HepG2 (cell line): ENCODE data around the gene ZSWIM5. TPM values are rescaled to one million over a fixed set of nuclear protein-coding genes. Genes with fewer than 3 reads are reported as not detected.

Source experiments
- ARID2 ChIP-seq: sonication (generic); formaldehyde crosslinking; IDR thresholded peaks from 2 replicates; pipeline ENCODE4 v1.8.1; 2022; ENCODE audit warnings: mild to moderate bottlenecking, missing genetic modification reagents, borderline replicate concordance
- CBX1 ChIP-seq: IDR thresholded peaks from one replicate; pipeline ENCODE4 v1.6.1; 2016; ENCODE audit warnings: antibody characterized with exemption, low read depth
- CERS6 ChIP-seq: sonication (generic); formaldehyde crosslinking; IDR thresholded peaks from 2 replicates; pipeline ENCODE4 v1.5.0; 2020; ENCODE audit warnings: missing genetic modification reagents
- CHCHD3 ChIP-seq: sonication (generic); formaldehyde crosslinking; IDR thresholded peaks from 2 replicates; pipeline ENCODE4 v1.8.0; 2022; ENCODE audit warnings: mild to moderate bottlenecking, missing genetic modification reagents, moderate library complexity
- MIER2 ChIP-seq: IDR thresholded peaks from 2 replicates; pipeline ENCODE4 v1.6.1; 2016; ENCODE audit warnings: missing biosample characterization, missing genetic modification reagents
- MZF1 ChIP-seq: sonication (generic); formaldehyde crosslinking; IDR thresholded peaks from 2 replicates; pipeline ENCODE4 v1.8.1; 2023; ENCODE audit warnings: mild to moderate bottlenecking, missing genetic modification reagents, borderline replicate concordance
- PHB2 ChIP-seq: fragments of 450-650 bp; IDR thresholded peaks from 2 replicates; pipeline ENCODE4 v1.6.1; 2018; ENCODE audit not compliant: partially characterized antibody
- RBM39 ChIP-seq: fragments of 200-400 bp; formaldehyde crosslinking; IDR thresholded peaks from one replicate; pipeline ENCODE4 v1.6.1; 2018; ENCODE audit warnings: antibody characterized with exemption, mild to moderate bottlenecking, low read depth, low read length; ENCODE audit not compliant: poor library complexity, severe bottlenecking
- SMAD9 ChIP-seq: sonication (generic); formaldehyde crosslinking; IDR thresholded peaks from 2 replicates; pipeline ENCODE4 v1.5.1; 2020; ENCODE audit warnings: mild to moderate bottlenecking, missing genetic modification reagents
- ZBTB40 ChIP-seq, 2 experiments: fragments of 450-650 bp in 1 of 2; sonication (generic) in 1 of 2; formaldehyde crosslinking in 1 of 2; IDR thresholded peaks; 2 replicates each; pipeline versions ENCODE4 v1.6.1 to v1.8.0; 2016 to 2022; ENCODE audit warnings: antibody characterized with exemption in 1 of 2, mild to moderate bottlenecking in 1 of 2, missing genetic modification reagents in 1 of 2
- ZFP91 ChIP-seq: sonication (generic); formaldehyde crosslinking; IDR thresholded peaks from 2 replicates; pipeline ENCODE4 v1.9.0; 2022; ENCODE audit warnings: missing genetic modification reagents, mild to moderate bottlenecking, borderline replicate concordance
- ZGPAT ChIP-seq: IDR thresholded peaks from 2 replicates; pipeline ENCODE4 v1.6.1; 2016; ENCODE audit warnings: mild to moderate bottlenecking
- ZNF430 ChIP-seq: sonication (generic); formaldehyde crosslinking; IDR thresholded peaks from 2 replicates; pipeline ENCODE4 v1.9.0; 2021; ENCODE audit warnings: mild to moderate bottlenecking, missing genetic modification reagents
- ZNF44 ChIP-seq: sonication (generic); formaldehyde crosslinking; IDR thresholded peaks from 2 replicates; pipeline ENCODE4 v1.5.1; 2020; ENCODE audit warnings: mild to moderate bottlenecking, missing genetic modification reagents
- ZNF563 ChIP-seq: sonication (generic); formaldehyde crosslinking; IDR thresholded peaks from 2 replicates; pipeline ENCODE4 v1.8.0; 2022; ENCODE audit warnings: mild to moderate bottlenecking, moderate library complexity, missing genetic modification reagents
- polyA plus RNA-seq, 8 experiments: library from polyadenylated mRNA; depleted of rRNA in 3 of 8; stranded (reverse) in 7 of 8; unstranded in 1 of 8; fragments of >200 nt; fragmentation: Illumina TruSeq in 4 of 8; extraction: Trizol in 4 of 8; gene quantifications; 2 replicates each; pipeline versions ENCODE4 v1.2.1 to v1.2.3, GENCODE V29; 2011 to 2016; ENCODE audit warnings: low read depth in 4 of 8, missing spikeins in 1 of 8, mixed read lengths in 1 of 8; ENCODE audit not compliant: insufficient read depth in 1 of 8
- total RNA-seq, 5 experiments: library from RNA; depleted of rRNA; stranded (reverse); fragments of >200 nt; fragmentation: Illumina TruSeq; extraction: Trizol; gene quantifications; 2 replicates each; pipeline ENCODE4 v1.2.3, GENCODE V29; 2016; ENCODE audit warnings: low read depth in 1 of 5
- TF ChIP-seq, protein P1 (sequence below): sonication (generic); formaldehyde crosslinking; IDR thresholded peaks from 2 replicates; pipeline ENCODE4 v1.8.1; 2023; ENCODE audit warnings: missing genetic modification reagents, mild to moderate bottlenecking, borderline replicate concordance

ZSWIM5 gene
- total and polyA plus RNA-seq, 2 of the 13 experiments (the other 11 are each of a cell fraction or from before 2014, with no cell fraction given): 11.0 to 20.6 TPM

DNA sequence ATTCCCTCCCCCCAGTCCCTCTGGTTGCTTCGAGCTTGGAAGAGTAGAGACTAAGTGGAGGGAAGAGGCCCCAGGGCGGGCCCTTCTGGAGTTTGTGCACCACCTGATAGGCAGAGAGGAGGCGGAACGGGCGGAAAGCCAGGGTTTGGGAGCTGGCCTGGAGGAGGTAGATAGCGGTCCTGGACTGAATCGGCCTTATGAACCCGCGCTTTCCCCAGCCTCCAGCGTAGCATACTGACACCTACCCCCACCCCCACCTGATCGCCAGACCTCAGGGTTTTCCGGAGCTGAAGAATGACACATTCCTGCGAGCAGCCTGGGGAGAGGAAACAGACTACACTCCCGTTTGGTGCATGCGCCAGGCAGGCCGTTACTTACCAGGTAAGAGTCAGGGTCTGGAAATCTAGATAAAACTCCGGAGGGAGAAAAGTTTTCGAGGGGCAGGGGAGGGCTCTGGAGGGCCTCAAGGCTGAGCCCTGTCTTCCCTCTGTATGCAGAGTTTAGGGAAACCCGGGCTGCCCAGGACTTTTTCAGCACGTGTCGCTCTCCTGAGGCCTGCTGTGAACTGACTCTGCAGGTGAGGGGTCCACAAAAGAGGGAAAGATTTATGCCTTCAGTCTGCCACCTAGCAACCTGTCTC is 193.6 kb downstream of the ZSWIM5 start (continued):
- no peak for TF ChIP-seq ZBTB40 (IDR thresholded peaks at IDR 0.05)
- no peak for TF ChIP-seq ZBTB40 (CRISPR knock-in tag; IDR thresholded peaks at IDR 0.05)
- TF ChIP-seq MZF1: no peak
- TF ChIP-seq ZGPAT (CRISPR knock-in tag): no peak
- TF ChIP-seq ZNF430 (CRISPR knock-in tag): 0 out of 2 replicates have a peak, but pooled peaks have one; percentile 3
- peak; percentile 27 for TF ChIP-seq RBM39
- TF ChIP-seq SMAD9 (CRISPR knock-in tag): no peak
- TF ChIP-seq MIER2: no peak
- TF ChIP-seq PHB2: no peak
- TF ChIP-seq CERS6 (CRISPR knock-in tag): no peak
- TF ChIP-seq, protein P1, sequence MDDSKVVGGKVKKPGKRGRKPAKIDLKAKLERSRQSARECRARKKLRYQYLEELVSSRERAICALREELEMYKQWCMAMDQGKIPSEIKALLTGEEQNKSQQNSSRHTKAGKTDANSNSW (CRISPR knock-in tag): no peak
- no peak for TF ChIP-seq ZNF44 (CRISPR knock-in tag)
- TF ChIP-seq ZFP91 (CRISPR knock-in tag): peak; percentile 45; the same call in 1 of the 2 replicates
- no peak for TF ChIP-seq ARID2 (CRISPR knock-in tag)
- TF ChIP-seq CBX1: no peak
- TF ChIP-seq ZNF563 (CRISPR knock-in tag): no peak
- TF ChIP-seq CHCHD3 (CRISPR knock-in tag): no peak
